ENCODE results near the gene DYRK1A.

GRCh38 chr21:37537391-37537996 lies 170.9 kb downstream of the DYRK1A start:
- TF ChIP-seq CTCF (conservative IDR thresholded peaks at IDR 0.05; ENCODE audit: low read depth, low read length) (no peak), EZH2phosphoT487 (IDR thresholded peaks at IDR 0.05; ENCODE audit: borderline replicate concordance, low read length) (no peak)
